ENCODE data around the gene TMEM72. TPM values are rescaled to one million over a fixed set of nuclear protein-coding genes. Genes with fewer than 3 reads are reported as not detected.

Gene TMEM72
- polyA plus RNA-seq, 1 experiment = not detected

- CTCF ChIA-PET = interaction anchor here (6.0 kb wide), 1 partner anchor 23 kb away, joined by 30 read pairs; no protein-coding TSS in a partner anchor
- H3K4me3 ChIP-seq (ENCODE audit: low read depth, low read length) = no peak overlapping the region
- DNase-seq (ENCODE audit: low read depth) = no peak
- POLR2A ChIA-PET = no interaction called here
- no peaks in the 10 kb centered on the region for H3K36me3 ChIP-seq (ENCODE audit: control insufficient read depth, insufficient read depth, low read length)
- TF ChIP-seq CTCF (IDR thresholded peaks at IDR 0.05; ENCODE audit: insufficient read depth, low read depth, low read length) = no peak
- no peaks in the 10 kb centered on the region for H3K27me3 ChIP-seq (ENCODE audit: control insufficient read depth, insufficient read depth, low read length)
Measured at GRCh38 chr10:44955413-44956070, 44.4 kb downstream of the TMEM72 start.

- no peak for DNase-seq (ENCODE audit: low read depth)
- no peak for TF ChIP-seq CTCF (IDR thresholded peaks at IDR 0.05; ENCODE audit: insufficient read depth, low read depth, low read length)
- H3K36me3 ChIP-seq (ENCODE audit: control insufficient read depth, insufficient read depth, low read length) = no peaks in the 10 kb centered on the region
- H3K4me3 ChIP-seq (ENCODE audit: low read depth, low read length) = no peak overlapping the region
- no peaks in the 10 kb centered on the region for H3K27me3 ChIP-seq (ENCODE audit: control insufficient read depth, insufficient read depth, low read length)
- ChIA-PET CTCF (interaction anchor here (0.9 kb wide), 1 partner anchor 46 kb away, joined by 3 read pairs; no protein-coding TSS in a partner anchor), POLR2A (no interaction called here)
Measured at GRCh38 chr10:44956226-44956625, 45.1 kb downstream of the TMEM72 start.

- ChIA-PET POLR2A (no interaction called here), CTCF (interaction anchor here (0.7 to 0.9 kb wide), 2 partner anchors 45 to 1214 kb away, joined by 3 to 5 read pairs; no protein-coding TSS in a partner anchor)
- Histone ChIP-seq H3K36me3 (ENCODE audit: control insufficient read depth, insufficient read depth, low read length) (no peaks in the 10 kb centered on the region), H3K4me3 (ENCODE audit: low read depth, low read length) (no peak overlapping the region), H3K27me3 (ENCODE audit: control insufficient read depth, insufficient read depth, low read length) (no peaks in the 10 kb centered on the region)
- TF ChIP-seq CTCF (IDR thresholded peaks at IDR 0.05; ENCODE audit: insufficient read depth, low read depth, low read length) = no peak
- no peak for DNase-seq (ENCODE audit: low read depth)
Measured at GRCh38 chr10:44956717-44957706, 45.9 kb downstream of the TMEM72 start.

GRCh38 chr10:44958196-44958897 lies 47.2 kb downstream of the TMEM72 start:
- ChIA-PET POLR2A (no interaction called here), CTCF (interaction anchor here (0.7 to 1.0 kb wide), 2 partner anchors 26 to 1216 kb away, joined by 3 to 5 read pairs; no protein-coding TSS in a partner anchor)
- no peaks in the 10 kb centered on the region for H3K27me3 ChIP-seq (ENCODE audit: control insufficient read depth, insufficient read depth, low read length)
- no peaks in the 10 kb centered on the region for H3K36me3 ChIP-seq (ENCODE audit: control insufficient read depth, insufficient read depth, low read length)
- peak overlapping the region; percentile 86 for H3K4me3 ChIP-seq (ENCODE audit: low read depth, low read length)
- DNase-seq (ENCODE audit: low read depth) = peak; percentile 9
- no peak for TF ChIP-seq CTCF (IDR thresholded peaks at IDR 0.05; ENCODE audit: insufficient read depth, low read depth, low read length)

All from BJ (cell line).